Activated CD8-positive, alpha-beta T cell treated with anti-CD3 and anti-CD28 coated beads for 36 hours (primary cell): ENCODE measurements around the gene DNAI1. TPM values are rescaled to one million over a fixed set of nuclear protein-coding genes. Genes with fewer than 3 reads are reported as not detected.

ENCODE experiments used
- ATAC-seq: fragments of 200-7000 bp; cut with Tn5 transposase; one replicate; pipeline ENCODE4 v1.10.0; 2021; ENCODE audit warnings: mild to moderate bottlenecking, moderate library complexity
- CTCF ChIA-PET: fragments of 350-600 bp; sonication (Branson Sonifier 250); formaldehyde crosslinking; loops from one replicate; lab custom pipeline; 2021; ENCODE audit warnings: antibody characterized with exemption; lab: Charles Lee
- POLR2A ChIA-PET: fragments of 350-600 bp; sonication (Branson Sonifier 250); formaldehyde crosslinking; loops from one replicate; lab custom pipeline; 2021; ENCODE audit warnings: antibody characterized with exemption; lab: Charles Lee
- DNase-seq: peaks from one replicate; pipeline ENCODE4 v3.0.0-alpha.2; 2020
- H3K27ac Mint-ChIP-seq: one replicate; pipeline ENCODE4 v1.8.0; 2021; ENCODE audit warnings: mild to moderate bottlenecking, mixed read lengths
- H3K27me3 Mint-ChIP-seq: one replicate; pipeline ENCODE4 v1.8.0; 2021; ENCODE audit warnings: mixed read lengths
- H3K36me3 Mint-ChIP-seq: one replicate; pipeline ENCODE4 v1.8.0; 2021; ENCODE audit warnings: low read depth, mixed read lengths
- H3K4me1 Mint-ChIP-seq: one replicate; pipeline ENCODE4 v1.8.0; 2021; ENCODE audit warnings: low read depth, mixed read lengths
- H3K4me3 Mint-ChIP-seq: one replicate; pipeline ENCODE4 v1.8.0; 2021; ENCODE audit warnings: mild to moderate bottlenecking, moderate library complexity, mixed read lengths
- H3K9me3 Mint-ChIP-seq: one replicate; pipeline ENCODE4 v1.8.0; 2021; ENCODE audit warnings: mixed read lengths
- intact Hi-C: fragments of 100-400 bp; cut with micrococcal nuclease; formaldehyde crosslinking; loops from one replicate; pipeline ENCODE4 v1.10.0; 2022
- total RNA-seq, 2 experiments: library from RNA; stranded (reverse); gene quantifications; one replicate each; pipeline ENCODE4 v1.2.3, GENCODE V29; 2021
- TF ChIP-seq, protein P1 (sequence below): fragments of 200-600 bp; IDR thresholded peaks from one replicate; pipeline ENCODE4 v1.8.0; 2022; ENCODE audit warnings: antibody characterized with exemption, mild to moderate bottlenecking

Gene DNAI1
- total RNA-seq, 2 experiments from 2014 or later: 0.18 TPM; not detected in 1

DNA sequence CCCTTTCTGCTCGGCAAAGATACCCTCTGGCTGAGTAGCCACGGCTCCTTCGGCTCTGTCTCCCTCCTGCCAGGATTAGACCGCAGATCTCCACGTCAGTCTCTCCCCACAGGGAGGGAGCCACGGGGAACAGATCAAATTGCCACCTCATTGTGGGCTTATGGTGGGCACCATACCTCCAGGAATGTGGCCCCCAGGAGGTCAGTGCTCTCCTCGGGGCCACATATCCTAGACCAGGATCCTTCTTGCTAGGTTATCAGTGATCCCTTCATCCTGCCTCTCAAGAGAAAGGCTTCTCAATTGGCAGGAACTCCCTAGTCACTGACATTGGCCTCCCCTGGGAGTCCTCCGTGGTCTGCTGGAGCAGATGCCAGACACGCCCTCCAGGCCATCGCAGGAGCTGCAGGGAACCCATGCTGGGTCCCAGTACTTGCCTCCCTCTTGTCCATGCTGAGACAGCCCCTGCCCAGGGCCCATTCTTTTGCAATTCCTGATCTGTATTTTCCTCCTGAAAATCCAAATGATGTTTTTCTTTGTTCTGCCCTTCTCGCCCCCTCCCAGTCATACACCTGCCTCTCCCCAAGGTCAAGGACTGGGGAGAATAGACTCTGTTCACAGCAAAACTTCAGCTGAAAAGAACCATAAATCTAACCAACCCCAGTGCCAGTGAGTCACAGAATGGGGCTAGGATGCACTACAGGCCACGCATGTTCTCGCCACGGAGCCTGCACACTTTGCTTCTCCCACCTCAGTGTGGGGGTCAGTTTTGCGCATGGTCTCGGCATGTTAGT lies 95.8 kb downstream of the DNAI1 start:
- H3K27me3 Mint-ChIP-seq: peaks cover 13% of the 10 kb centered on the region
- TF ChIP-seq, protein P1, sequence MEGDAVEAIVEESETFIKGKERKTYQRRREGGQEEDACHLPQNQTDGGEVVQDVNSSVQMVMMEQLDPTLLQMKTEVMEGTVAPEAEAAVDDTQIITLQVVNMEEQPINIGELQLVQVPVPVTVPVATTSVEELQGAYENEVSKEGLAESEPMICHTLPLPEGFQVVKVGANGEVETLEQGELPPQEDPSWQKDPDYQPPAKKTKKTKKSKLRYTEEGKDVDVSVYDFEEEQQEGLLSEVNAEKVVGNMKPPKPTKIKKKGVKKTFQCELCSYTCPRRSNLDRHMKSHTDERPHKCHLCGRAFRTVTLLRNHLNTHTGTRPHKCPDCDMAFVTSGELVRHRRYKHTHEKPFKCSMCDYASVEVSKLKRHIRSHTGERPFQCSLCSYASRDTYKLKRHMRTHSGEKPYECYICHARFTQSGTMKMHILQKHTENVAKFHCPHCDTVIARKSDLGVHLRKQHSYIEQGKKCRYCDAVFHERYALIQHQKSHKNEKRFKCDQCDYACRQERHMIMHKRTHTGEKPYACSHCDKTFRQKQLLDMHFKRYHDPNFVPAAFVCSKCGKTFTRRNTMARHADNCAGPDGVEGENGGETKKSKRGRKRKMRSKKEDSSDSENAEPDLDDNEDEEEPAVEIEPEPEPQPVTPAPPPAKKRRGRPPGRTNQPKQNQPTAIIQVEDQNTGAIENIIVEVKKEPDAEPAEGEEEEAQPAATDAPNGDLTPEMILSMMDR: no peak
- H3K27ac Mint-ChIP-seq: no peak overlapping the region
- intact Hi-C loops: no loop called here
- no peaks in the 10 kb centered on the region for H3K4me1 Mint-ChIP-seq
- POLR2A ChIA-PET: interaction anchor here (1.2 kb wide), 1 partner anchor 48 kb away, joined by 3 read pairs; no protein-coding TSS in a partner anchor
- no peaks in the 10 kb centered on the region for H3K36me3 Mint-ChIP-seq
- no peak for DNase-seq
- H3K9me3 Mint-ChIP-seq: no peaks in the 10 kb centered on the region
- CTCF ChIA-PET: interaction anchor here (1.3 kb wide), 1 partner anchor 37 kb away, joined by 4 read pairs; no protein-coding TSS in a partner anchor
- no peak for ATAC-seq
- H3K4me3 Mint-ChIP-seq: no peak overlapping the region

GRCh38 chr9:34555002-34555348 lies 96.4 kb downstream of the DNAI1 start:
- Mint-ChIP-seq H3K9me3 (no peaks in the 10 kb centered on the region), H3K4me3 (no peak overlapping the region), H3K36me3 (no peaks in the 10 kb centered on the region), H3K4me1 (no peaks in the 10 kb centered on the region), H3K27me3 (peaks cover 14% of the 10 kb centered on the region), H3K27ac (no peak overlapping the region)
- TF ChIP-seq, protein P1: no peak
- ATAC-seq (no peak), DNase-seq (no peak)
- ChIA-PET POLR2A (interaction anchor here (1.2 kb wide), 1 partner anchor 49 kb away, joined by 3 read pairs; no protein-coding TSS in a partner anchor), CTCF (interaction anchor here (1.3 kb wide), 1 partner anchor 37 kb away, joined by 4 read pairs; no protein-coding TSS in a partner anchor)
- intact Hi-C loops: no loop called here

DNA sequence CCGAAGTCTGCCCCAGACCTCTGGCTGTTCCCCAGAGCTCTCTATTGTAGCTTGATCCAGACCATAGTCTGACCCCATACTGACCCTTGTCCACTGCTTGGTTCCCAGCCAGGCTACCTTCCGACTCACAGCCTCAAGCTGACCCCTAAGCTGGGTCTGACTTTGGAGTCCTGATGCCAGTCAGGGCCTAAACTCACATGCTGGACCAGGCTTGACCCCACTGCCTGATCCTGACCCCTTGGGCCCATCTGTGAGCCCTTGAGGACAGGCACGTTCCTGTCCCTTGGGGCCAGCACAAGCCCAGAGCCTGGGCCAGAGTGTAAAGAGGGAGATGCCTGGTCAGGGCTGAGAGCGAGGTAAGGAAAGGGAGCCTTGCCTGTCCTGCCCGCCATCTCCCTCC lies 96.9 kb downstream of the DNAI1 start:
- no peaks in the 10 kb centered on the region for H3K9me3 Mint-ChIP-seq
- POLR2A ChIA-PET: interaction anchor here (1.2 kb wide), 1 partner anchor 49 kb away, joined by 3 read pairs; no protein-coding TSS in a partner anchor
- TF ChIP-seq, protein P1: no peak
- H3K27me3 Mint-ChIP-seq: peaks cover 18% of the 10 kb centered on the region
- intact Hi-C loops: no loop called here
- no peak for ATAC-seq
- CTCF ChIA-PET: interaction anchor here (1.1 to 1.3 kb wide), 3 partner anchors 36 to 161 kb away, joined by 3 to 4 read pairs (median 3); no protein-coding TSS in a partner anchor
- no peaks in the 10 kb centered on the region for H3K36me3 Mint-ChIP-seq
- no peak overlapping the region for H3K27ac Mint-ChIP-seq
- no peak overlapping the region for H3K4me3 Mint-ChIP-seq
- DNase-seq: no peak
- no peaks in the 10 kb centered on the region for H3K4me1 Mint-ChIP-seq

GRCh38 chr9:34555936-34556525 lies 97.4 kb downstream of the DNAI1 start:
- H3K27me3 Mint-ChIP-seq: peaks cover 19% of the 10 kb centered on the region
- CTCF ChIA-PET: interaction anchor here (1.1 to 1.3 kb wide), 3 partner anchors 36 to 161 kb away, joined by 3 to 4 read pairs (median 3); no protein-coding TSS in a partner anchor
- no peaks in the 10 kb centered on the region for H3K9me3 Mint-ChIP-seq
- TF ChIP-seq, protein P1: no peak
- no peak for ATAC-seq
- POLR2A ChIA-PET: interaction anchor here (1.2 kb wide), 1 partner anchor 50 kb away, joined by 3 read pairs; no protein-coding TSS in a partner anchor
- no peaks in the 10 kb centered on the region for H3K4me1 Mint-ChIP-seq
- H3K36me3 Mint-ChIP-seq: no peaks in the 10 kb centered on the region
- H3K27ac Mint-ChIP-seq: no peak overlapping the region
- no peak for DNase-seq
- intact Hi-C loops: no loop called here
- no peak overlapping the region for H3K4me3 Mint-ChIP-seq

DNA sequence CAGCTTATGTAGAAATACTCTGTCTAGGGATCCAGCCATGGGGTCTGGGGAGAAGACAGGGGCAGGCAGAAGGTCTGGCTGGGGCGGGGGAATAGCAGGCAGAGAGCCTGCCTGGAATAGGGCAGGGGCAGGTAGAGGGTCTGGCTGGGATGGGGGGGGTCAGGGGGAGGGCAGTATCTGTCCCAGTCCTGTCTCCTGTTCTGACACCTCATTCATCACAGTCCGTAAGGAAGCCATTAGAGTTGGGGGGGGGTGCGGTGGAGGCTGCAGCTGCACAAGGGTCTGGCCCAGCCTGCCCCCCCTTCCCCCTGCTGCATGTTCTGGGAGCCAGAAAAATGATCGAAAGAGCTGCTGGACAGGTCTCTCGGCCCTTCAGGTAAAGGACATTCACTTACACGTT lies 98.3 kb downstream of the DNAI1 start:
- intact Hi-C loops: no loop called here
- TF ChIP-seq, protein P1: no peak
- Mint-ChIP-seq H3K4me1 (no peaks in the 10 kb centered on the region), H3K4me3 (no peak overlapping the region), H3K9me3 (no peaks in the 10 kb centered on the region), H3K27ac (no peak overlapping the region), H3K27me3 (peaks cover 21% of the 10 kb centered on the region), H3K36me3 (no peaks in the 10 kb centered on the region)
- ChIA-PET POLR2A (no interaction called here), CTCF (no interaction called here)
- no peak for DNase-seq
- no peak for ATAC-seq
